GM12892 (cell line): ENCODE measurements around the gene COL18A1.

Experiments
- POLR2A ChIP-seq: IDR thresholded peaks from 2 replicates; pipeline ENCODE4 v1.6.1; 2011; ENCODE audit warnings: low read depth, low read length, control low read depth
- POLR2AphosphoS5 ChIP-seq: IDR thresholded peaks from 2 replicates; pipeline ENCODE4 v1.6.1; 2011; ENCODE audit warnings: low read depth, low read length, control low read depth

DNA sequence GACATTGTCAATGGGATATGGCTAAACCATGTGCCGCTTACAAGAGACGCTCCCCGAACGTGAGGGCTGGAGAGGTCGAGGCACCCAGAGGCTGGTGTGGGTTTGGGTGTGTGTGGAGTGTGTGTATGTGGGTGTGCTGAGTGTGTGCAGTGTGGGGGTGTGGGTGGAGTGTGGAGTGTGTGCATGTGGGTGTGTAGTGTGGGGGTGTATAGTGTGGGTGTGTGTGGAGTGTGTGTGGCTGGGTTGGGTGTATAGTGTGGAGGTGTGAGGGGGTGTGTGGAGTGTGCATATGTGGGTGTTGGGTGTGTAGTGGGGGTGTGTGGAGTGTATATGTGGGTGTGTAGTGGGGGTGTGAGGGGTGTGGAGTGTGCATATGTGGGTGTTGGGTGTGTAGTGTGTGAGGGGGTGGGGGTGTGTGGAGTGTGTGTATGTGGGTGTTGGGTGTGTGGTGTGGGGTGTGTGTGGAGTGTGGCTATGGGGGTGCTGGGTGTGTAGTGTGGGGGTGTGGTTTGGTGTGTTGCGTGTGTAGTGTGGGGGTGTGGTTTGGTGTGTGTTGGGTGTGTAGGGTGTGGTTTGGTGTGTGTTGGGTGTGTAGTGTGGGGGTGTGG, 95.1 kb downstream of the COL18A1 start:
- TF ChIP-seq POLR2A, result no peak
- no peak for TF ChIP-seq POLR2AphosphoS5
